NOMO-1 treated with DMSO at 0.1 percent for 48 hours (cell line): Measurements from ENCODE around the gene METAP1.
A peak's percentile ranks its signal among the peaks of the same experiment; 100 is the strongest.
"Not testable (repeated sequence)": the region's sequence is repeated elsewhere in the genome, so short reads cannot be mapped to it uniquely, and the experiment has no call there.

Experiments used
- DNase-seq: peaks from one replicate; lab custom pipeline; 2025; ENCODE audit not compliant: unreplicated experiment; lab: John Stamatoyannopoulos, UW

METAP1 gene

GRCh38 chr4:99054428-99054994, 59.0 kb downstream of the METAP1 start:
- no peak for DNase-seq

- no peak for DNase-seq
These were observed 62.7 kb downstream of the METAP1 start for GRCh38 chr4:99058228-99058627.

GRCh38 chr4:99059550-99059949, 64.0 kb downstream of the METAP1 start:
- no peak for DNase-seq

- no peak for DNase-seq
These were observed 65.7 kb downstream of the METAP1 start for GRCh38 chr4:99061048-99061700.

GRCh38 chr4:99062120-99062519, 66.6 kb downstream of the METAP1 start:
- DNase-seq = no peak

- not testable (repeated sequence) for DNase-seq
These were observed 70.0 kb downstream of the METAP1 start for GRCh38 chr4:99065521-99065920.

GRCh38 chr4:99067617-99068016, 72.1 kb downstream of the METAP1 start:
- DNase-seq = no peak

GRCh38 chr4:99071159-99071558, 75.6 kb downstream of the METAP1 start:
- no peak for DNase-seq

- DNase-seq = no peak
These were observed 79.3 kb downstream of the METAP1 start for GRCh38 chr4:99074816-99075215.

GRCh38 chr4:99076292-99076976, 80.9 kb downstream of the METAP1 start:
- no peak for DNase-seq

GRCh38 chr4:99077177-99077576, 81.7 kb downstream of the METAP1 start:
- DNase-seq = no peak

GRCh38 chr4:99078336-99078735, 82.8 kb downstream of the METAP1 start:
- no peak for DNase-seq

- no peak for DNase-seq
These were observed 83.6 kb downstream of the METAP1 start for GRCh38 chr4:99078931-99079624.

GRCh38 chr4:99079625-99080295, 84.2 kb downstream of the METAP1 start:
- no peak for DNase-seq

GRCh38 chr4:99080869-99081268, 85.3 kb downstream of the METAP1 start:
- DNase-seq = not testable (repeated sequence)

- no peak for DNase-seq
These were observed 86.7 kb downstream of the METAP1 start for GRCh38 chr4:99082192-99082591.

- no peak for DNase-seq
These were observed 89.1 kb downstream of the METAP1 start for GRCh38 chr4:99084595-99084994.

- peak; percentile 50 for DNase-seq
These were observed 92.5 kb downstream of the METAP1 start for GRCh38 chr4:99088023-99088449.

GRCh38 chr4:99088481-99089365, 93.2 kb downstream of the METAP1 start, which contains the start of gene ADH5:
Gene ADH5 (minus strand): TSS chr4:99088788. CDS start chr4:99088700, 88 bp downstream.
- DNase-seq = peak; percentile 70
